ENCODE data around the gene FAM180B. TPM values are rescaled to one million over a fixed set of nuclear protein-coding genes. Genes with fewer than 3 reads are reported as not detected.

The FAM180B gene
- total and polyA plus RNA-seq, 2 of the 13 experiments (the other 11 are each of a cell fraction or from before 2014, with no cell fraction given), result 0.40 to 1.0 TPM

GRCh38 chr11:47587723-47588326, 1.3 kb downstream of the FAM180B start (continued):
- TF ChIP-seq STAG1 (CRISPR knock-in tag; IDR thresholded peaks at IDR 0.05) (no peak), E2F2 (CRISPR knock-in tag; IDR thresholded peaks at IDR 0.05; ENCODE audit: borderline replicate concordance) (no peak), FOSL1 (CRISPR knock-in tag; IDR thresholded peaks at IDR 0.05; ENCODE audit: borderline replicate concordance) (no peak), KDM5B (CRISPR knock-in tag; IDR thresholded peaks at IDR 0.05; ENCODE audit: borderline replicate concordance) (peak; percentile 60; the same call in 1 of the 2 replicates), ZHX1 (CRISPR knock-in tag; IDR thresholded peaks at IDR 0.05; ENCODE audit: low read depth) (0 out of 2 replicates have a peak, but pooled peaks have one; percentile 13), ZNF326 (CRISPR knock-in tag; IDR thresholded peaks at IDR 0.05; ENCODE audit: borderline replicate concordance) (no peak), FOXK1 (CRISPR knock-in tag; IDR thresholded peaks at IDR 0.05; ENCODE audit: borderline replicate concordance, low read depth) (no peak), ZNF704 (CRISPR knock-in tag; IDR thresholded peaks at IDR 0.05; ENCODE audit: borderline replicate concordance) (peak; percentile 43; the same call in 1 of the 2 replicates), REL (CRISPR knock-in tag; conservative IDR thresholded peaks at IDR 0.05) (no peak), YY1 (IDR thresholded peaks at IDR 0.05; ENCODE audit: insufficient read depth, insufficient replicate concordance, low read depth, low read length) (no peak), ARID2 (CRISPR knock-in tag; IDR thresholded peaks at IDR 0.05; ENCODE audit: borderline replicate concordance) (peak; percentile 86; the same call in 1 of the 2 replicates), ZNF800 (CRISPR knock-in tag; IDR thresholded peaks at IDR 0.05) (no peak), REXO4 (CRISPR knock-in tag; IDR thresholded peaks at IDR 0.05; ENCODE audit: borderline replicate concordance) (no peak), SNAPC5 (CRISPR knock-in tag; IDR thresholded peaks at IDR 0.05; ENCODE audit: borderline replicate concordance) (no peak), SNAPC4 (CRISPR knock-in tag; IDR thresholded peaks at IDR 0.05) (no peak)
